ENCODE data around the gene SUSD3.
"Not testable (repeated sequence)": the region's sequence is repeated elsewhere in the genome, so short reads cannot be mapped to it uniquely, and the experiment has no call there.

SUSD3 gene

DNA sequence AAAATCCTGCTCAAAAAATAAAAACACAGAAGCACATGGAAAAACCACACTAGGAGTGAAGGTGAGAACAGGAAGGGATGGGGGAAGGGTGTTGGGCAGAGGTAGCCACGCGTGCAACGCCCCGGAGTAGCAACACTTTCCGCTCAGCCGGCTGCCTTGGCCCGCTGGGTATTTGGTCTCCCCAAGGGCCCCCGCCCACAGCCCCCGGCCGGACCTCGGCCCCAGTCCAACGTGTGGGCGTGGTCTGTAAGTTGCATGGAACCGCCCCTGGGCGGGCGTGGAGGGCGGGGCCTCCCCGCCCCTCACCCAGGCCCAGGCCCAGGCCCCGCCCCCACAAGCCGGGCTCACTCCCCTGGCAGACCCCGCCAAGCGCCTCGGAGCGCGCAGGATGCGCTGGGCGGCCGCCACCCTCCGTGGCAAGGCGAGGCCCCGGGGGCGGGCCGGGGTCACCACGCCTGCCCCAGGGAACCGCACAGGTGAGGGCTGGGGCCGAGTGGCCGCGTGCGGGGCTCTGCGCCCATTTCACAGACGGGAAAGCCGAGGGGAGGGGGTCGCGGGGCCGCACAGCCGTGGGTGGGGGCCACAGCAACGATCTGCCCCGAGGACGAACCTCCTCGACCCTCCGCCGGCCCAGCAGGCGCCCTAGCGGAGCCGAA lies at the start of gene SUSD3:
Gene SUSD3, plus strand, starts transcription at position 347 of the 656 bp plus-strand sequence. Its CDS starts 42 bp downstream, at position 389.
- peak; percentile 38 for DNase-seq (ENCODE audit: low spot score)

DNA sequence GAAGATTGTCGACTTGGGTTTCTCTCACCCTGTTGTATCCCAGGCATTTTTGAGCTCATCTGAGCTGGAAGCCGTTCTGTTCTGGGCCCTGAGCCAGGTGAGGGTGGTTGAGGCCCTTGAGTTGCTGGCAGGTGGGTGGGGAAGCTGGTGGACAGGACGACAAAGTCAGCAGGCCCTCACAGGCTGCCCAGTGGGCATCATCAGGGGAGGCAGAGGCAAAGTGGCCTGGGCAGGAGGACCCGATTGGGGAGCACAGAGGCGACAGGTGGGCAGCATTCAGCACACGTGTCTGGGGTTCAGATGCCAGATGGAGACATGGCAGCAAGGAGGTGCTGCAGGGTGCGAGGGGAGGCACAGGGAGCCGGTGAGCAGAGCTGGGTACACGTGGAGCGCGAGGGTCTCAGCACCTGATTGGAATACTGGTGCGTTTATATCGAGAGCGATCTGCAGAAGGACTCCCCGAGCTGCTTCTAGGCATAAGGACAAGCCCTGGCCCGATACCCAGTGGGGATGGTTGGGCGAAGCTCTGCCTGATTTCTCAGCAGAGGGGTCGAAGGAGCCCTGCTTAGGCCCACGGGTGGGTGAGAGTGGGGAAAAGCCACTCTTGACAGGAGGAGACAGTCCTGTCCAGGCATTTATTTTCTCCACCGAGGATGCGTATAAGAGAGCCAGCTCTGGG lies 49.0 kb upstream of the SUSD3 start:
- DNase-seq (ENCODE audit: low spot score) = no peak

- DNase-seq (ENCODE audit: low spot score) = no peak
Measured at GRCh38 chr9:93010056-93010455, 48.4 kb upstream of the SUSD3 start.

- DNase-seq (ENCODE audit: low spot score) = no peak
Measured at GRCh38 chr9:93010704-93011103, 47.8 kb upstream of the SUSD3 start.

DNA sequence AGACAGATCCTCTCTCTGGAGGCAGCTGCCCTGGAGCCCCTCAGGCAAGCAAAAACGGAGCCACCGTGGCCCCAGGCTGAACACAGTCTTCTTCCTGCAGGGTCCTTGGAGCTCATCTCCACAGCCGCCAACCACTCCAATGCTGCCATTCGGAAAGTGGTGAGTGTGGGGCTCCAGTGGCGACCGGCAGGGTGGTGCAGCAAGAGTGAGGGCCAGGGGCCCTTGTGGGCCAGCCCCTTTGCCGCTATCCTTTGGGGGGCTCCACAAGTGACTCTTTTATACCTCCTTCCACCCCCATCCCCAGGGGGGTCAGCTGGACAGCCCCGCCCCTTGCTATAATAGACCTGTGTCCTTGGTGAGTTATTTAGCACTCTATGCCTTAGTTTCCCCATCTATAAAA lies 47.4 kb upstream of the SUSD3 start:
- no peak for DNase-seq (ENCODE audit: low spot score)

DNA sequence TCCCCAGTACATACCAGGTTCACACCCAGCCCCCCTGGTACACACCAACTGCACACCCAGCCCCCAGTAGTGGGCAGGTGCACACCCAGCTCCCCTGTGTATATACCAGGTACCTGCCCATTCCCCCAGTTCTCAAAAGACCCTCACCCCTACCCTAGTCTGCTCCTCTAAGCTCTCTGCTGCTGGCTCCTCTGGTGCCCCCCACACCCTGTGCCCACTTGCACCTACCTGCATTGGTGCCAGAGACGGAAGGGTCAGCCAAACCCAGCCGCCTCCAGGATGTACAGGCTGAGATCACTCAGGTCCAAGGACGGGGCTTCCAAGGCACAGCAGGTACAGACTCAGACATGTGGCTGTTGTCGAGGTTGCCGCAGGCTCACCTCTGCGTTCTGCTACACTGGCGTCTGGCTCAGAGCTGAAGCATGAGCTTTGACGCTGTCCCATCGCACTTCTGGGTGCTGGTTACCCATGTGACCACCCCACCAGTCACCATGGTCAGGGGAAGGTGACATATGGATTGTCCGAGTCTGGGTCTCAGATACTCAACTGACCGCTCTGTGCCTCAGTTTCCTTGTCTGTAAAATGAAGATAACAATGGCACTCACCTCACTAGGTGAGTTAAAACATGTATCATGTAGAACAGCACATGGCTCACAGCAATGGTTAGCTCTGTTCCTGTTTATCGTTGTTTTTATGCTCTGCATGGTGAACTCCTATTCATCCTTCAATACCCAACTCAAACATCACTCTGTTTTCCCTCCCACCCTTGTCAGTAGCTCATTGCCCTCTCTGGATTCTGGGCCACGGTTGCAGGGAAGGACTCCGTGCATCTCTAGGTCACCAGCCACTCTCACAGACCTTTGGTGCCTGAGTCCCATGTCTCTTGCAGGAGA lies 45.3 kb upstream of the SUSD3 start:
- DNase-seq (ENCODE audit: low spot score) = no peak

DNA sequence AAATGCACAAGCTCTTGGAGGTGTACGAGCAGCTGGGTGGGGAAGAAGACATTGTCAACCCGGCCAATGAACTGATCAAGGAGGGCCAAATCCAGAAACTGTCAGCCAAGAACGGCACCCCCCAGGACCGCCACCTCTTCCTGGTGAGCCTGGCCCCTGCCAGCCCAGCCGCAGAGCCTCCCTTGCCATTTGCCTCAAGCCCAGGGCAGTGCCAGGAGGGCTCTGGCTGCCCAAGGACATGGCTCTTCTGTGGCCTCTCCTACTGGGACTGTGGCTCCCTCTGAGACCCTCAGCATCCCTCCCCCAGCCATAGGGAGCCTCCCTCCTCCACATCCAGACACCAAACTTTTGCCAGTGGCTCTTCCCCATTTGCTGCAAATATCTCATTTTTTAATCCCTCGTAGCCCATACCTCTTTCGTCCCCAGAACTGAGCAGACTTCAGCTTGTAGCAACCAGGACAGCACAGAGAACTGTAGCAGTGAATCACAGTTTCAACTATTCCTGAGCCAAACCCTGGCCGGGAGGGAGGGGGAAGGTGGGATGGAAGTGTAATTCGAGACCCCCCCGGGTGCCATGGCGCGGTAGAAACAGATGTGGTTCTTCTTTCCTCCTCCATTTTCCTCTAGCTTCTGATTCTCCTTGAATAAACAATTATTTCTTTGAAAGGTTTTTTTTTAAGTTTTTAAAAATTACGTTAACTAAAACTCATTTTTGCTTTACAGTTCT lies 44.5 kb upstream of the SUSD3 start:
- DNase-seq (ENCODE audit: low spot score) = no peak

- not testable (repeated sequence) for DNase-seq (ENCODE audit: low spot score)
Measured at GRCh38 chr9:93015190-93015589, 43.3 kb upstream of the SUSD3 start.

DNA sequence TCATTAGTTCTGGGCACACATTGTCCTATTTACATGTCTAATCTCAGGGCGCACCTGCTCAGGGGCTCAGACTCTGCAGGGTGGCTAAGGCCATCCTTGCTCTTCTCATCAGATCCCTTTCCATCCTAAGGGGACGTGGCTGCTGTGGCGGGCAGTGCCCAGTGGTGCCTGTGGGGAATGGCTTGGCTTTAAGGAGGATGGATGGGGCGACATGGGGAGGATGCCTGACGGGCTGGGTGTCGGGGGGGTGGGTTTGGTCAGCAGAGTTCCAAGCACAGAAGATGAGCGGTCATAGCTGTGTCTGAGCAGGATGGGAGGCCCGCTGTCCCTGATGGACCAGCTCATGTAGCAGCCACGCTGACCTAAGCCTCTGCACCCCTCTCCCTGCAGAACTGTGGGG lies 40.9 kb upstream of the SUSD3 start:
- no peak for DNase-seq (ENCODE audit: low spot score)

DNA sequence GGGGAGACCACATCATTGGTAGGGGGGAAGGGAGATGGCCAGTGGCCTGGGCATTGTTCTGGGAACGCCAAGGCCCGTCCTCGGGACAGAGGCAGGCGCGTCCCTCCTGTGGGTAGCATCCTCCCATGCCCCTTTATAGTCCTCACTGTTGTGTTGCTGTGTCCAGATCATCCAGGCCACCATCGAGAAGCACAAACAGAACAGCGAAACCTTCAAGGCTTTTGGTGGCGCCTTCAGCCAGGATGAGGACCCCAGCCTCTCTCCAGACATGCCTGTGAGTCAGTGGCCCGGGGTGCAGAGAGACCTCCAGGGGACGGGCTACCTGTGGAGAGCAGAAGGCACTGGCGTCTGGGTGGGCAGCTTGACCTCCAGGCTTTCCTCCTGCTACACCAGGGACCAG lies 38.4 kb upstream of the SUSD3 start:
- no peak for DNase-seq (ENCODE audit: low spot score)

GRCh38 chr9:93020771-93021670 lies 37.5 kb upstream of the SUSD3 start:
- no peak for DNase-seq (ENCODE audit: low spot score)

DNA sequence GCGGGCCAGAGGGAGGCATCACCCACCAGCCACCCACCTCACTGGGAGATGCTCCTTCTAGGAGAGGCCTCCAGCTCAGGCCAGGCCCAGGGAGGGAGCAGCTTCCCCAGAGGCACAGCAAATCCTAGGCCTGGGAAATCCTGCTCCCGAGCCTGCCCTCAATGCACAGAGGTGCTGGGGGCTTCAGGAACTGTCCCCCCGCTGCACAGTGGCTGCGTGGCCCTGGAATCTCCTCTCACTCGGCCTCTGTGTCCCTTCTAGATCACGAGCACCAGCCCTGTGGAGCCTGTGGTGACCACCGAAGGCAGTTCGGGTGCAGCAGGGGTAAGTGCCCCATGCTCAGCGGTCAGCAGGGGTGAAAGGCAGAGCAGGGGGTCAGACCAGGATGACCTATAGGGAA lies 36.4 kb upstream of the SUSD3 start:
- DNase-seq (ENCODE audit: low spot score) = no peak

DNA sequence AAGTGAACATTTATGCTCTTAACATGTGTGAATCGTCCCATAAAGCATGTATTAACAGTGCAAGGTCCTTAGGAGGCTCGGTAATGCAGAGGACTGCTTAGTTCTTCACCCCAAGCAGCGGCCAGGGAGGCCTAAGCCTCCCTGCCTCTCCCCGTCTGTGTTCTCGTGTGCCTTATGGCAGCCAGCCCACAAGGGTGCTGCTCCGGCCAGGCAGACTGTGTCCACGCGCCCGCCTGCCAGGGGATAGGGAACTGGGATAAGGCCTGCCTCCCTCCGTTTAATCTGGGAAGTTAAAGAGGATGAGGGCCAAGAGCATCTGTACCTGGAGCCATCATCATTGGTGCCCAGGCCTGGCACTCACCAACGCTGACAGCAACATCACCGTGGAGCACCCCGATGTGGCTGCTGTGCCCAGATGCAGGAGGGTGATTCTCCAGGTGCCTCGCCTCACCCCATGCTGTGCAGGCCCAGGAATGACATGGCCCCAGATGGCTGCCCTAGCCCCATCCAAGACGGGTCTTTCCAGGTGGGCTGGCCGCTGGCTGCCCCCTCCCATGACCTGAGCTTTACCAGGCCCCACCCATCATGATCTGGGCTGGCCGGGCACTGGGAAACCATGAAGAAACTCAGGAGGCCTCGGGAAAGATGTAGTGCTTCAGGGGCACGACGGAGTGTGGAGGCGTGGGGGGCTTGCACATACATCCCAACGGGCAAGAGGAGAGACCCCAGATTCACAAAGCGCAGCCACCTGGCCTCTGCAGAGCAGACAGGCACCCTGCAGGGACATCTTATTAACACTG lies 35.6 kb upstream of the SUSD3 start:
- DNase-seq (ENCODE audit: low spot score) = no peak

DNA sequence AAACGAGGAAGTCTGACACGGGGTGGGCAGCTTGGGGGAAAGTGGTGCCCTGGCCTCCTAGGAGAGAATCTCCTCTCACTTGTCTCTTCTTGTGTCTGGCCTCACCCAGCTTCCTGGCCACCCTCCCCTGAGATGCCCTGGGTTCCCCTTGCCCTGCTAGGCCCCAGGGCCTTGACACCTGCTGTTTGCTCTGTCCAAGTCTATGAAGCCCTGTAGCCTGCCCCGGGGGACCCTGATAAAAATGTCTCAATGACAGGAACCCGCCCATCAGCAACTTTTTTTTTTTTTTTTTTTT lies 35.0 kb upstream of the SUSD3 start:
- no peak for DNase-seq (ENCODE audit: low spot score)

GRCh38 chr9:93024646-93024910 lies 33.9 kb upstream of the SUSD3 start:
- no peak for DNase-seq (ENCODE audit: low spot score)

GRCh38 chr9:93024986-93025630 lies 33.4 kb upstream of the SUSD3 start:
- no peak for DNase-seq (ENCODE audit: low spot score)

DNA sequence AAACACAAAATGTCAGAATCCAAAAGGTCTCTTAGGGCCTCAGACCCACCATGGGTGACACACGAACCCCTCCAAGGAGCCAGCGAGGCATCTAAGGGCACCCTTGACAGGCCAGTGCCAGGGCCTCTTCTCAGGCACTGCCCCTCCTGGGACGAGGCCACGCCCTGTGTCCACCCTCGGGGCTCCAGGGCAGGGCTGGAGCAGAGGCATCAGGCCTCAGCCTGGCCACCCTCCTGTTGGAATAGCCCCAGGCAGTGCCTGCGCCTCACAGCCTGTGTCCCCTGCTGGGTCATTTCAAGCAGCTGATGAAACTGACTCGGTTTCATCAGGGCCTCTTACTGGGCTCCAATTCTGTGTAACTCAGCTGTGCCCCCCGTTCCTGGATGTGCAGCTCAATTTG lies 32.8 kb upstream of the SUSD3 start:
- no peak for DNase-seq (ENCODE audit: low spot score)

- DNase-seq (ENCODE audit: low spot score) = no peak
Measured at GRCh38 chr9:93026640-93027039, 31.9 kb upstream of the SUSD3 start.

GRCh38 chr9:93027750-93028149 lies 30.8 kb upstream of the SUSD3 start:
- no peak for DNase-seq (ENCODE audit: low spot score)

- no peak for DNase-seq (ENCODE audit: low spot score)
Measured at GRCh38 chr9:93028448-93029006, 30.0 kb upstream of the SUSD3 start.
